ENCODE results near the gene DMWD. TPM values are rescaled to one million over a fixed set of nuclear protein-coding genes. Genes with fewer than 3 reads are reported as not detected.

Gene DMWD
- total RNA-seq, 1 donor from 2014 or later: 69.2 TPM

- peak overlapping the region; percentile 93 for H3K27ac ChIP-seq (replicated peaks)
- H3K4me3 ChIP-seq: peak overlapping the region; percentile 85
- DNase-seq: no peak
- no peaks in the 10 kb centered on the region for H3K9me3 ChIP-seq (replicated peaks)
- intact Hi-C loops (cut with micrococcal nuclease): no loop called here
- no peaks in the 10 kb centered on the region for H3K27me3 ChIP-seq (ENCODE audit: low read depth)
- H3K4me1 ChIP-seq: peaks cover 55% of the 10 kb centered on the region
- no peak for TF ChIP-seq CTCF (IDR thresholded peaks at IDR 0.05; ENCODE audit: borderline replicate concordance)
- no peaks in the 10 kb centered on the region for H3K36me3 ChIP-seq
Measured at GRCh38 chr19:45764475-45764874, 28.2 kb downstream of the DMWD start.

- no peak for TF ChIP-seq CTCF (IDR thresholded peaks at IDR 0.05; ENCODE audit: borderline replicate concordance)
- Histone ChIP-seq H3K4me1 (peaks cover 53% of the 10 kb centered on the region), H3K9me3 (replicated peaks) (no peaks in the 10 kb centered on the region), H3K36me3 (no peaks in the 10 kb centered on the region), H3K27me3 (ENCODE audit: low read depth) (no peaks in the 10 kb centered on the region), H3K4me3 (peak overlapping the region; percentile 85), H3K27ac (replicated peaks) (peak overlapping the region; percentile 93)
- intact Hi-C loops (cut with micrococcal nuclease): no loop called here
- DNase-seq: no peak
Measured at GRCh38 chr19:45763691-45764294, 28.9 kb downstream of the DMWD start.

- Histone ChIP-seq H3K9me3 (replicated peaks) (no peaks in the 10 kb centered on the region), H3K4me1 (peaks cover 47% of the 10 kb centered on the region), H3K27me3 (ENCODE audit: low read depth) (no peaks in the 10 kb centered on the region), H3K36me3 (no peaks in the 10 kb centered on the region), H3K4me3 (no peak overlapping the region), H3K27ac (replicated peaks) (no peak overlapping the region)
- intact Hi-C loops (cut with micrococcal nuclease): no loop called here
- no peak for TF ChIP-seq CTCF (IDR thresholded peaks at IDR 0.05; ENCODE audit: borderline replicate concordance)
- DNase-seq: no peak
Measured at GRCh38 chr19:45762870-45763631, 29.6 kb downstream of the DMWD start.

- no peaks in the 10 kb centered on the region for H3K9me3 ChIP-seq (replicated peaks)
- no peak overlapping the region for H3K4me3 ChIP-seq
- intact Hi-C loops (cut with micrococcal nuclease): no loop called here
- no peaks in the 10 kb centered on the region for H3K27me3 ChIP-seq (ENCODE audit: low read depth)
- H3K4me1 ChIP-seq: peaks cover 33% of the 10 kb centered on the region
- H3K27ac ChIP-seq (replicated peaks): no peak overlapping the region
- TF ChIP-seq CTCF (IDR thresholded peaks at IDR 0.05; ENCODE audit: borderline replicate concordance): no peak
- H3K36me3 ChIP-seq: no peaks in the 10 kb centered on the region
- DNase-seq: no peak
Measured at GRCh38 chr19:45761714-45762113, 30.9 kb downstream of the DMWD start.

GRCh38 chr19:45758921-45759320, 33.7 kb downstream of the DMWD start:
- Histone ChIP-seq H3K4me1 (peaks cover 6% of the 10 kb centered on the region), H3K27ac (replicated peaks) (no peak overlapping the region), H3K27me3 (ENCODE audit: low read depth) (no peaks in the 10 kb centered on the region), H3K4me3 (no peak overlapping the region), H3K36me3 (no peaks in the 10 kb centered on the region), H3K9me3 (replicated peaks) (no peaks in the 10 kb centered on the region)
- intact Hi-C loops (cut with micrococcal nuclease): no loop called here
- TF ChIP-seq CTCF (IDR thresholded peaks at IDR 0.05; ENCODE audit: borderline replicate concordance): no peak
- no peak for DNase-seq
